H9 (cell line): ENCODE measurements around the gene SLTM. TPM values are rescaled to one million over a fixed set of nuclear protein-coding genes. Genes with fewer than 3 reads are reported as not detected.

ENCODE experiments used
- DNase-seq: peaks from one replicate; pipeline ENCODE4 v3.0.0-alpha.2; 2017
- H2AFZ ChIP-seq: one replicate; pipeline ENCODE4 v1.6.1; 2013; ENCODE audit warnings: mild to moderate bottlenecking, low read length, control low read depth, moderate library complexity
- H2AK5ac ChIP-seq: 2 replicates; pipeline ENCODE4 v1.6.1; 2013; ENCODE audit warnings: low read length, control low read depth, mixed read lengths; ENCODE audit not compliant: insufficient read length
- H2BK120ac ChIP-seq: one replicate; pipeline ENCODE4 v1.6.1; 2013; ENCODE audit warnings: low read depth, mild to moderate bottlenecking, low read length, control low read depth, inconsistent platforms; ENCODE audit not compliant: poor library complexity, severe bottlenecking
- H2BK12ac ChIP-seq: 2 replicates; pipeline ENCODE4 v1.6.1; 2013; ENCODE audit warnings: low read length, control low read depth, mixed read lengths, low read depth; ENCODE audit not compliant: insufficient read length
- H2BK15ac ChIP-seq: 2 replicates; pipeline ENCODE4 v1.6.1; 2013; ENCODE audit warnings: low read depth, low read length, control low read depth
- H2BK20ac ChIP-seq: one replicate; pipeline ENCODE4 v1.6.1; 2013; ENCODE audit warnings: low read depth, mild to moderate bottlenecking, low read length, control low read depth, inconsistent platforms; ENCODE audit not compliant: poor library complexity, severe bottlenecking
- H2BK5ac ChIP-seq: 2 replicates; pipeline ENCODE4 v1.6.1; 2013; ENCODE audit warnings: low read length, control low read depth, mixed read lengths; ENCODE audit not compliant: insufficient read length
- H3K14ac ChIP-seq: 2 replicates; pipeline ENCODE4 v1.6.1; 2013; ENCODE audit warnings: low read length, control low read depth; ENCODE audit not compliant: insufficient read depth
- H3K18ac ChIP-seq: 2 replicates; pipeline ENCODE4 v1.6.1; 2013; ENCODE audit warnings: low read depth, mild to moderate bottlenecking, mixed read lengths, low read length, control low read depth; ENCODE audit not compliant: insufficient read length
- H3K23ac ChIP-seq: 2 replicates; pipeline ENCODE4 v1.6.1; 2013; ENCODE audit warnings: low read length, control low read depth, mixed read lengths, low read depth; ENCODE audit not compliant: insufficient read length
- H3K23me2 ChIP-seq: 2 replicates; pipeline ENCODE4 v1.6.1; 2013; ENCODE audit warnings: low read depth, mild to moderate bottlenecking, mixed read lengths, low read length, control low read depth; ENCODE audit not compliant: insufficient read length, poor library complexity, severe bottlenecking
- H3K27ac ChIP-seq: 2 replicates; pipeline ENCODE4 v1.5.1; 2013; ENCODE audit warnings: low read length, control low read depth, mixed read lengths, low read depth; ENCODE audit not compliant: insufficient read length
- H3K27me3 ChIP-seq: 2 replicates; pipeline ENCODE4 v1.6.1; 2013; ENCODE audit warnings: low read length, control low read depth, inconsistent platforms; ENCODE audit not compliant: insufficient read depth
- H3K4ac ChIP-seq: 2 replicates; pipeline ENCODE4 v1.6.1; 2013; ENCODE audit warnings: low read depth, mild to moderate bottlenecking, control low read depth, inconsistent platforms, low read length, moderate library complexity
- H3K4me1 ChIP-seq: 2 replicates; pipeline ENCODE4 v1.6.1; 2013; ENCODE audit warnings: low read length, control low read depth, inconsistent platforms; ENCODE audit not compliant: insufficient read depth
- H3K4me2 ChIP-seq: 2 replicates; pipeline ENCODE4 v1.6.1; 2013; ENCODE audit warnings: low read length, control low read depth, mixed read lengths; ENCODE audit not compliant: insufficient read length, insufficient read depth
- H3K56ac ChIP-seq: 2 replicates; pipeline ENCODE4 v1.6.1; 2013; ENCODE audit warnings: low read depth, mild to moderate bottlenecking, mixed read lengths, low read length, control low read depth; ENCODE audit not compliant: insufficient read length
- H3K79me1 ChIP-seq: 2 replicates; pipeline ENCODE4 v1.6.1; 2013; ENCODE audit warnings: low read depth, mild to moderate bottlenecking, moderate library complexity, low read length, control low read depth, inconsistent platforms; ENCODE audit not compliant: insufficient read depth, poor library complexity, severe bottlenecking
- H3K79me2 ChIP-seq: 2 replicates; pipeline ENCODE4 v1.6.1; 2013; ENCODE audit warnings: low read length, control low read depth, inconsistent platforms; ENCODE audit not compliant: insufficient read depth
- H3K9ac ChIP-seq: 2 replicates; pipeline ENCODE4 v1.6.1; 2013; ENCODE audit warnings: low read length, control low read depth, mixed read lengths; ENCODE audit not compliant: insufficient read length; ENCODE audit errors: extremely low read depth
- H3K9me3 ChIP-seq: one replicate; pipeline ENCODE4 v1.6.1; 2013; ENCODE audit warnings: low read depth, low read length, inconsistent platforms; ENCODE audit not compliant: control insufficient read depth
- H3T11ph ChIP-seq: one replicate; pipeline ENCODE4 v1.6.1; 2013; ENCODE audit warnings: mild to moderate bottlenecking, low read length, control low read depth, inconsistent platforms
- H4K20me1 ChIP-seq: one replicate; pipeline ENCODE4 v1.6.1; 2013; ENCODE audit not compliant: control insufficient read depth, insufficient read length, insufficient read depth
- H4K5ac ChIP-seq: 2 replicates; pipeline ENCODE4 v1.6.1; 2013; ENCODE audit warnings: low read depth, mild to moderate bottlenecking, mixed read lengths, low read length, control low read depth; ENCODE audit not compliant: insufficient read length
- H4K8ac ChIP-seq: replicated peaks from 2 replicates; pipeline ENCODE4 v1.6.1; 2013; ENCODE audit warnings: low read length, control low read depth, mixed read lengths, low read depth; ENCODE audit not compliant: insufficient read length
- H4K91ac ChIP-seq: 2 replicates; pipeline ENCODE4 v1.6.1; 2013; ENCODE audit warnings: low read depth, mild to moderate bottlenecking, moderate library complexity, mixed read lengths, low read length, control low read depth; ENCODE audit not compliant: insufficient read length
- H3K27ac Mint-ChIP-seq, 3 experiments: 2 replicates in 2 of 3; 3 replicates in 1 of 3; pipeline ENCODE4 v1.8.0; 2020 to 2021; ENCODE audit warnings: mixed read lengths in 3 of 3, mild to moderate bottlenecking in 1 of 3, moderate library complexity in 1 of 3
- H3K27me3 Mint-ChIP-seq: 2 replicates; pipeline ENCODE4 v1.8.0; 2021; ENCODE audit warnings: low read depth, mild to moderate bottlenecking, moderate library complexity, mixed read lengths
- H3K36me3 Mint-ChIP-seq, 3 experiments: 2 replicates in 2 of 3; 3 replicates in 1 of 3; pipeline ENCODE4 v1.8.0; 2020 to 2021; ENCODE audit warnings: low read depth in 3 of 3, mixed read lengths in 3 of 3; ENCODE audit not compliant: insufficient read depth in 1 of 3
- H3K4me1 Mint-ChIP-seq, 2 experiments: 2 replicates each; pipeline ENCODE4 v1.8.0; 2020; ENCODE audit warnings: mixed read lengths in 2 of 2
- H3K4me3 Mint-ChIP-seq, 2 experiments: 2 replicates in 1 of 2; 3 replicates in 1 of 2; pipeline ENCODE4 v1.8.0; 2020 to 2021; ENCODE audit warnings: mild to moderate bottlenecking in 2 of 2, mixed read lengths in 2 of 2, moderate library complexity in 1 of 2
- H3K9me3 Mint-ChIP-seq, 2 experiments: 2 replicates in 1 of 2; 3 replicates in 1 of 2; pipeline ENCODE4 v1.8.0; 2020; ENCODE audit warnings: mild to moderate bottlenecking in 2 of 2, mixed read lengths in 2 of 2, moderate library complexity in 1 of 2
- CTCF ChIP-seq: fragments of 200-600 bp; sonication (generic); conservative IDR thresholded peaks from 3 replicates; pipeline ENCODE4 v1.8.0; 2021; ENCODE audit warnings: antibody characterized with exemption, mild to moderate bottlenecking
- WGBS: extraction: QIAGEN DNeasy Blood & Tissue Kit; methylation state at CpG from one replicate; pipeline ENCODE4 v1.1.7; 2013; ENCODE audit warnings: missing lambda C conversion rate, low lambda C conversion rate, mixed read lengths; ENCODE audit not compliant: insufficient read length; ENCODE audit errors: extremely low coverage; 5-methylcytosine and 5-hydroxymethylcytosine counted together
- total RNA-seq: library from RNA; stranded (reverse); gene quantifications from 2 replicates; pipeline ENCODE4 v1.2.1, GENCODE V29; 2021

SLTM gene
- total RNA-seq, 1 experiment from 2014 or later, result 132 TPM

DNA sequence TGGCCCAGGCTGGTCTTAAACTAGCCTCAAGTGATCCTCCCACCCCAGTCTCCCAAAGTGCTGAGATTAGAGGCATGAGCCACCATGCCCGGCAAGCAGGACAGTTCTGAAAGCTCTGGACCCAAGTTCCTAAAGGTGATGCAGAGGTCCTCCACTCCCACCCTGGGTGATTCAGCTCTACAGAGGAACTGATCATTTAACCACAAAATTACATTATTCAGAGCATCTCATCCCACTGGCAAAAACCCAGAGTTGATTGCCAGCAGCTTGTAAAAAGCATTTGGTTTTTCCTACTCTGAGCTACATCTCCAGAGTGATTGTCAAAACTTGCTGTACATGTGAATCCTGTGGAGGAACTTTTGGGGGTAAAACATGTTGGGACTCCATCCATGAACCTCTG, 60.2 kb downstream of the SLTM start:
- no peak overlapping the region for H4K5ac ChIP-seq
- H3K9ac ChIP-seq, result no peak overlapping the region
- no peaks in the 10 kb centered on the region for H3K4me1 ChIP-seq
- Mint-ChIP-seq H3K9me3 (no peaks in the 10 kb centered on the region), H3K27me3 (no peaks in the 10 kb centered on the region), H3K4me3 (no peak overlapping the region), H3K27ac (no peak overlapping the region), H3K36me3 (peaks cover 3 to 21% (median 16%) of the 10 kb centered on the region in 3 experiments; a peak in 5 of 7 replicates), H3K4me1 (no peaks in the 10 kb centered on the region)
- H3K9me3 ChIP-seq, result no peaks in the 10 kb centered on the region
- no peak overlapping the region for H3K18ac ChIP-seq
- no peak for TF ChIP-seq CTCF
- H2BK12ac ChIP-seq, result no peak overlapping the region
- H4K8ac ChIP-seq, result no peak overlapping the region
- H2AK5ac ChIP-seq, result no peak overlapping the region
- H3K79me1 ChIP-seq, result no peaks in the 10 kb centered on the region
- H2BK120ac ChIP-seq, result no peak overlapping the region
- no peaks in the 10 kb centered on the region for H4K20me1 ChIP-seq
- H3K79me2 ChIP-seq, result no peaks in the 10 kb centered on the region
- no peak overlapping the region for H3K23ac ChIP-seq
- no peaks in the 10 kb centered on the region for H3K23me2 ChIP-seq
- no peak overlapping the region for H3K4me2 ChIP-seq
- no peak overlapping the region for H3K56ac ChIP-seq
- no peak overlapping the region for H4K91ac ChIP-seq
- H3T11ph ChIP-seq, result no peak overlapping the region
- H2BK15ac ChIP-seq, result no peak overlapping the region
- no peak for DNase-seq
- no peaks in the 10 kb centered on the region for H3K27me3 ChIP-seq
- H3K14ac ChIP-seq, result no peak overlapping the region
- no peak overlapping the region for H3K4ac ChIP-seq
- H2BK5ac ChIP-seq, result no peak overlapping the region
- no peak overlapping the region for H2BK20ac ChIP-seq
- WGBS, result no CpG with 5 or more reads among the region's 1 CpG
- no peak overlapping the region for H2AFZ ChIP-seq
- H3K27ac ChIP-seq, result no peak overlapping the region
